Left lung (tissue), 10 donors: ENCODE data around the gene WFDC1. TPM values are rescaled to one million over a fixed set of nuclear protein-coding genes. Genes with fewer than 3 reads are reported as not detected.

Experiments
- ATAC-seq: fragments of 200-7000 bp; cut with Tn5 transposase; one replicate; pipeline ENCODE4 v1.9.1; 2020; ENCODE audit warnings: moderate library complexity
- DNase-seq, 4 donors: peaks; one replicate each; pipeline ENCODE4 v3.0.0-alpha.2; 2013 to 2020
- H3K27ac ChIP-seq, 2 donors: fragments of 200-600 bp; sonication (generic) in 1 of 2; one replicate each; pipeline versions ENCODE4 v1.5.0 to v1.8.0; 2020 to 2021
- H3K27me3 ChIP-seq, 2 donors: fragments of 200-600 bp; sonication (generic) in 1 of 2; one replicate each; pipeline versions ENCODE4 v1.5.0 to v1.8.0; 2020 to 2021
- H3K36me3 ChIP-seq, 2 donors: fragments of 200-600 bp; sonication (generic) in 1 of 2; one replicate each; pipeline versions ENCODE4 v1.5.0 to v1.8.0; 2020 to 2021
- H3K4me1 ChIP-seq, 2 donors: fragments of 200-600 bp; one replicate each; pipeline ENCODE4 v1.8.0; 2021
- H3K4me3 ChIP-seq, 2 donors: fragments of 200-600 bp; sonication (generic) in 1 of 2; one replicate each; pipeline versions ENCODE4 v1.5.0 to v1.8.0; 2020 to 2021; ENCODE audit warnings: mild to moderate bottlenecking in 1 of 2
- H3K9me3 ChIP-seq, 2 donors: fragments of 200-600 bp; sonication (generic) in 1 of 2; one replicate each; pipeline versions ENCODE4 v1.5.0 to v1.8.0; 2020 to 2021
- CTCF ChIP-seq, 2 donors: fragments of 200-600 bp; sonication (generic) in 1 of 2; IDR thresholded peaks; one replicate each; pipeline versions ENCODE4 v1.5.0 to v1.8.0; 2021; ENCODE audit warnings: antibody characterized with exemption in 2 of 2
- intact Hi-C, 2 donors: fragments of 100-400 bp; cut with DNase I; formaldehyde crosslinking; loops; one replicate each; pipeline versions ENCODE4 v1.11.2 to v1.14.2; 2022
- polyA plus RNA-seq, 6 donors: library from polyadenylated mRNA; unstranded; fragments of 120-200 nt; gene quantifications; one replicate each; pipeline ENCODE4 v1.2.1, GENCODE V29; 2013; ENCODE audit not compliant: insufficient read length in 6 of 6
- total RNA-seq, 2 donors: library from RNA; stranded (reverse); fragmentation: NEBNext Ultra II Directional; extraction: Animal tissue kit (Norgen Biotek cat#: 25700); gene quantifications; one replicate each; pipeline ENCODE4 v1.2.1, GENCODE V29; 2021
- donor health status: DM: no; HTN: yes; CAD: no.
- donor health status: DM: no; HTN: no; CAD: no.

The WFDC1 gene
- total and polyA plus RNA-seq, 8 donors: 4.5 to 21.6 (median 6.9) TPM

- intact Hi-C loops: no loop called here
- no peak for TF ChIP-seq CTCF (IDR thresholded peaks at IDR 0.05)
- DNase-seq (no peak), ATAC-seq (no peak)
- Histone ChIP-seq H3K4me1 (no peaks in the 10 kb centered on the region), H3K36me3 (no peaks in the 10 kb centered on the region), H3K27me3 (peaks cover 0 to 28% of the 10 kb centered on the region in 2 donors), H3K9me3 (peaks cover 0 to 11% of the 10 kb centered on the region in 2 donors), H3K4me3 (no peak overlapping the region), H3K27ac (no peak overlapping the region)
These were observed 20.7 kb downstream of the WFDC1 start for GRCh38 chr16:84315422-84315821.

GRCh38 chr16:84318091-84318975 is 23.7 kb downstream of the WFDC1 start:
- Histone ChIP-seq H3K27me3 (peaks cover 0 to 10% of the 10 kb centered on the region in 2 donors), H3K36me3 (no peaks in the 10 kb centered on the region), H3K4me3 (no peak overlapping the region), H3K27ac (no peak overlapping the region), H3K4me1 (no peaks in the 10 kb centered on the region), H3K9me3 (peaks cover 0 to 11% of the 10 kb centered on the region in 2 donors)
- no peak for TF ChIP-seq CTCF (IDR thresholded peaks at IDR 0.05)
- DNase-seq (no peak), ATAC-seq (no peak)
- intact Hi-C loops: no loop called here

GRCh38 chr16:84319146-84319760 is 24.6 kb downstream of the WFDC1 start:
- H3K36me3 ChIP-seq: no peaks in the 10 kb centered on the region
- peaks cover 0 to under 1% of the 10 kb centered on the region in 2 donors for H3K27me3 ChIP-seq
- TF ChIP-seq CTCF (IDR thresholded peaks at IDR 0.05): no peak
- H3K4me3 ChIP-seq: no peak overlapping the region
- intact Hi-C loops: no loop called here
- no peaks in the 10 kb centered on the region for H3K4me1 ChIP-seq
- H3K9me3 ChIP-seq: peaks cover 0 to 11% of the 10 kb centered on the region in 2 donors
- no peak for DNase-seq
- no peak for ATAC-seq
- no peak overlapping the region for H3K27ac ChIP-seq

- peaks cover 0 to 11% of the 10 kb centered on the region in 2 donors for H3K9me3 ChIP-seq
- DNase-seq (no peak), ATAC-seq (no peak)
- H3K4me1 ChIP-seq: no peaks in the 10 kb centered on the region
- no peak overlapping the region for H3K27ac ChIP-seq
- no peaks in the 10 kb centered on the region for H3K36me3 ChIP-seq
- intact Hi-C loops: no loop called here
- no peak for TF ChIP-seq CTCF (IDR thresholded peaks at IDR 0.05)
- no peak overlapping the region for H3K4me3 ChIP-seq
- no peaks in the 10 kb centered on the region for H3K27me3 ChIP-seq
These were observed 25.8 kb downstream of the WFDC1 start for GRCh38 chr16:84320511-84320910.

- Histone ChIP-seq H3K4me3 (no peak overlapping the region), H3K27me3 (no peaks in the 10 kb centered on the region), H3K36me3 (no peaks in the 10 kb centered on the region), H3K4me1 (no peaks in the 10 kb centered on the region), H3K27ac (no peak overlapping the region), H3K9me3 (peaks cover 0 to 11% of the 10 kb centered on the region in 2 donors)
- no peak for DNase-seq
- intact Hi-C loops: no loop called here
- no peak for ATAC-seq
- TF ChIP-seq CTCF (IDR thresholded peaks at IDR 0.05): no peak
These were observed 27.3 kb downstream of the WFDC1 start for GRCh38 chr16:84321932-84322331.
